OCI-LY1 (cell line): Measurements from ENCODE around the gene CLIP2.

Experiments
- CTCF ChIP-seq: fragments of 200-600 bp; sonication (generic), shearing (Covaris generic); IDR thresholded peaks from 2 replicates; pipeline ENCODE4 v1.5.1; 2017; ENCODE audit warnings: mild to moderate bottlenecking, antibody characterized with exemption, low read length, moderate library complexity, mixed read lengths
- EZH2 ChIP-seq: fragments of 200-600 bp; sonication (generic), shearing (Covaris generic); IDR thresholded peaks from 2 replicates; pipeline ENCODE4 v1.8.0; 2017; ENCODE audit warnings: borderline replicate concordance, mixed run types, mild to moderate bottlenecking, antibody characterized with exemption, low read length, moderate library complexity, mixed read lengths

DNA sequence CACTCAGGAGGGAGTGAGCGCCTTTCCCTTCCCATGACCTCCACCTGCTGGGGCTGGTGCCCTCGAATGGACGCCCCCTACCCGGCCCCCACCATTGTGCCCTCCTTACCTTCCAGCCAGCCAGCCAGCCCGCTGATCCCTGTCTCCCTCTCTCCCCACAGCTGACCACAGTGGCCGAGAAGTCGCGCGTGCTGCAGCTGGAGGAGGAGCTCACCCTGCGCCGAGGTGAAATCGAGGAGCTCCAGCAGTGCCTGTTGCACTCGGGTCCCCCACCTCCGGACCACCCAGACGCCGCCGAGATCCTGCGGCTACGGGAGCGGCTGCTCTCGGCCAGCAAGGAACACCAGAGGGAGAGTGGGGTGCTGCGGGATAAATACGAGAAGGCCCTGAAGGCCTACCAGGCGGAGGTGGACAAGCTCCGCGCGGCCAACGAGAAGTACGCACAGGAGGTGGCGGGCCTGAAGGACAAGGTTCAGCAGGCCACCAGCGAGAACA lies 86.6 kb downstream of the CLIP2 start:
- TF ChIP-seq CTCF, result no peak
- no peak for TF ChIP-seq EZH2
